WTC11 (cell line): Measurements from ENCODE around the gene RFPL3. TPM values are rescaled to one million over a fixed set of nuclear protein-coding genes. Genes with fewer than 3 reads are reported as not detected.
A peak's percentile ranks its signal among the peaks of the same experiment; 100 is the strongest.
"Not testable (repeated sequence)": the region's sequence is repeated elsewhere in the genome, so short reads cannot be mapped to it uniquely, and the experiment has no call there.

Source experiments
- ATAC-seq: fragments of 200-7000 bp; cut with Tn5 transposase; 2 replicates; pipeline ENCODE4 v1.10.0; 2021; ENCODE audit warnings: mild to moderate bottlenecking, moderate library complexity
- CTCF ChIA-PET: fragments of 300-600 bp; sonication (Branson Sonifier 250); formaldehyde crosslinking; loops from one replicate; lab custom pipeline; 2021; ENCODE audit warnings: antibody characterized with exemption; lab: Charles Lee
- POLR2A ChIA-PET: fragments of 350-600 bp; sonication (Branson Sonifier 250); formaldehyde crosslinking; loops from one replicate; lab custom pipeline; 2021; ENCODE audit warnings: antibody characterized with exemption; lab: Charles Lee
- DNase-seq: peaks from one replicate; pipeline ENCODE4 v3.0.0; 2021; ENCODE audit warnings: low spot score
- H3K27ac Mint-ChIP-seq: 2 replicates; pipeline ENCODE4 v1.8.0; 2021; ENCODE audit warnings: mixed read lengths
- H3K27me3 Mint-ChIP-seq: 2 replicates; pipeline ENCODE4 v1.8.0; 2021; ENCODE audit warnings: low read depth, mild to moderate bottlenecking, moderate library complexity, mixed read lengths
- H3K36me3 Mint-ChIP-seq: 2 replicates; pipeline ENCODE4 v1.8.0; 2021; ENCODE audit warnings: mixed read lengths
- H3K4me1 Mint-ChIP-seq: 2 replicates; pipeline ENCODE4 v1.8.0; 2022; ENCODE audit warnings: mixed read lengths
- H3K4me3 Mint-ChIP-seq: 2 replicates; pipeline ENCODE4 v1.8.0; 2021; ENCODE audit warnings: mild to moderate bottlenecking, moderate library complexity, mixed read lengths
- H3K9me3 Mint-ChIP-seq: 2 replicates; pipeline ENCODE4 v1.8.0; 2021; ENCODE audit warnings: mixed read lengths
- ELF4 ChIP-seq: sonication (generic); formaldehyde crosslinking; IDR thresholded peaks from 2 replicates; pipeline ENCODE4 v1.8.1; 2022; ENCODE audit warnings: low read depth, mild to moderate bottlenecking, moderate library complexity, missing genetic modification reagents
- ESRRA ChIP-seq: sonication (generic); formaldehyde crosslinking; IDR thresholded peaks from 2 replicates; pipeline ENCODE4 v1.8.1; 2022; ENCODE audit warnings: mild to moderate bottlenecking, missing genetic modification reagents, borderline replicate concordance
- ETV6 ChIP-seq: sonication (generic); formaldehyde crosslinking; IDR thresholded peaks from 2 replicates; pipeline ENCODE4 v1.8.1; 2022; ENCODE audit warnings: mild to moderate bottlenecking, missing genetic modification reagents
- FOXJ3 ChIP-seq: sonication (generic); formaldehyde crosslinking; IDR thresholded peaks from 2 replicates; pipeline ENCODE4 v1.9.0; 2021; ENCODE audit warnings: missing genetic modification reagents, mild to moderate bottlenecking, borderline replicate concordance
- FOXP4 ChIP-seq: sonication (generic); formaldehyde crosslinking; IDR thresholded peaks from 2 replicates; pipeline ENCODE4 v1.8.0; 2022; ENCODE audit warnings: mild to moderate bottlenecking, missing genetic modification reagents
- GRHL2 ChIP-seq: fragments of 250-450 bp; sonication (Bioruptor Pico); IDR thresholded peaks from 2 replicates; pipeline ENCODE4 v1.8.0; 2022; ENCODE audit warnings: mild to moderate bottlenecking, moderate library complexity; ENCODE audit not compliant: insufficient replicate concordance, severe bottlenecking
- HMGA2 ChIP-seq: fragments of 250-450 bp; sonication (Bioruptor Pico); IDR thresholded peaks from 2 replicates; pipeline ENCODE4 v1.4.0; 2021; ENCODE audit warnings: mild to moderate bottlenecking, moderate library complexity
- NFATC4 ChIP-seq: fragments of 250-450 bp; sonication (Bioruptor Pico); IDR thresholded peaks from 2 replicates; pipeline ENCODE4 v1.9.0; 2021; ENCODE audit warnings: mild to moderate bottlenecking
- NFYB ChIP-seq: sonication (generic); formaldehyde crosslinking; conservative IDR thresholded peaks from 2 replicates; pipeline ENCODE4 v1.8.0; 2022; ENCODE audit warnings: low read depth, missing genetic modification reagents
- NR3C1 ChIP-seq: sonication (generic); formaldehyde crosslinking; conservative IDR thresholded peaks from 2 replicates; pipeline ENCODE4 v1.8.1; 2023; ENCODE audit warnings: low read depth, mild to moderate bottlenecking, missing genetic modification reagents
- OVOL2 ChIP-seq: fragments of 250-450 bp; sonication (Bioruptor Pico); IDR thresholded peaks from 2 replicates; pipeline ENCODE4 v1.9.0; 2021; ENCODE audit warnings: mild to moderate bottlenecking, borderline replicate concordance
- RORB ChIP-seq: fragments of 250-450 bp; sonication (Bioruptor Pico); IDR thresholded peaks from 2 replicates; pipeline ENCODE4 v1.9.0; 2021; ENCODE audit warnings: mild to moderate bottlenecking
- TEAD1 ChIP-seq: sonication (generic); formaldehyde crosslinking; IDR thresholded peaks from 2 replicates; pipeline ENCODE4 v1.8.0; 2022; ENCODE audit warnings: mild to moderate bottlenecking, missing genetic modification reagents
- TEAD4 ChIP-seq: sonication (generic); formaldehyde crosslinking; IDR thresholded peaks from 2 replicates; pipeline ENCODE4 v1.8.0; 2022; ENCODE audit warnings: mild to moderate bottlenecking, missing genetic modification reagents
- ZNF219 ChIP-seq: sonication (generic); formaldehyde crosslinking; IDR thresholded peaks from 2 replicates; pipeline ENCODE4 v1.8.0; 2023; ENCODE audit warnings: missing genetic modification reagents, mild to moderate bottlenecking, borderline replicate concordance
- total RNA-seq: library from RNA; stranded (reverse); gene quantifications from 3 replicates; pipeline ENCODE4 v1.2.3, GENCODE V29; 2021
- TF ChIP-seq, protein P1 (sequence below): fragments of 250-450 bp; sonication (Bioruptor Pico); conservative IDR thresholded peaks from 2 replicates; pipeline ENCODE4 v1.9.0; 2021; ENCODE audit warnings: mild to moderate bottlenecking
- TF ChIP-seq, protein P2 (sequence below): fragments of 250-450 bp; sonication (Bioruptor Pico); IDR thresholded peaks from 2 replicates; pipeline ENCODE4 v1.9.0; 2021; ENCODE audit warnings: mild to moderate bottlenecking
- TF ChIP-seq, protein P3 (sequence below): sonication (generic); formaldehyde crosslinking; IDR thresholded peaks from 2 replicates; pipeline ENCODE4 v1.8.1; 2023; ENCODE audit warnings: mild to moderate bottlenecking, missing genetic modification reagents, moderate library complexity

RFPL3 gene
- total RNA-seq, 1 experiment from 2014 or later: not detected

DNA sequence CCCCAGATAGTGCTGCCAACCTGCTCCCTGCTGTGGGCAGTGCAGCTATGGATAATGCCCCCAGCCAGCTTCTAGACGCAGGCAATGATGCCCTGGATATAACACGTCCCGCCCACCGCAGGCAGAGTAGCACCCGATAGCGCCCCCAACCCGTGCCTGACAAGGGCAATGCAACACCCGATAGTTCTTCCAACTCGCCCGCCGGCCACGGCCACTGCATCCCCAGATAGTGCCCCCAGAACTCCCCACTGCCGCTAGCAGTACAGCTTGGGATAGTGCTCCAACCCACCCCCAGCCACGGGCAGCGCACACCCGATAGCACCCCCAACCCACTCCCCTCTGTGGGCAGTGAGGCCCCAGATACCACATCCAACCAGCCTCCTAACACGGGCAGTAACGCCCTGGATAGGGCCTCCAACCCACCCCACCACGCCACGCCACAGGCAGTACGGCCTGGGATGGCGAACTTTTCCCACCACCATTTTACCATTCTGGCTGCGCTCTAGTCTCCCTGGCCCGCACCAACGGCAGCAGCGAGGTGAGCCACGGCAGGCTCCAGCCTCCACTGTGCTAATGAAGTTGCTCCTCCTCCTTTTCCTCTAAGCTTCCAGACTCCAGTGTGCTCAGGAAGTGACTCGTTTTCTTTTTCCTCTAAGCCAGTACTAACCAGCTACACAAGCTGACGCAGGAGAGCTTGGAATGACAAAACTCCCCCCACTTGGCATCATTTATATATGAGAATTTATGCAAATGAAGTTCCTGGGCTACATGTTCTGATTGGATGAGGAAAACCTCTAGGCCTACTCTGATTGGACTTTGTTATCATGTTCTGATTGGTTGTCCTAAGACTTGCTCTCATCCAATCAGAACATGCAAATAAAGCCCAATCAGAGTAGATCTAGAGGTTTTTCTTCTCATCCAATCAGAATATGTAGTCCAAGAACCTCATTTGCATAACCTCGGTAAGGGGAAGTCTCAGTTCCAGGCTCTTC lies 3.0 kb upstream of the RFPL3 start:
- peaks cover 29% of the 10 kb centered on the region for H3K4me1 Mint-ChIP-seq
- peaks cover 11% of the 10 kb centered on the region for H3K9me3 Mint-ChIP-seq
- no peaks in the 10 kb centered on the region for H3K36me3 Mint-ChIP-seq
- H3K27me3 Mint-ChIP-seq: no peaks in the 10 kb centered on the region
- H3K4me3 Mint-ChIP-seq: no peak overlapping the region
- TF ChIP-seq, protein P1, sequence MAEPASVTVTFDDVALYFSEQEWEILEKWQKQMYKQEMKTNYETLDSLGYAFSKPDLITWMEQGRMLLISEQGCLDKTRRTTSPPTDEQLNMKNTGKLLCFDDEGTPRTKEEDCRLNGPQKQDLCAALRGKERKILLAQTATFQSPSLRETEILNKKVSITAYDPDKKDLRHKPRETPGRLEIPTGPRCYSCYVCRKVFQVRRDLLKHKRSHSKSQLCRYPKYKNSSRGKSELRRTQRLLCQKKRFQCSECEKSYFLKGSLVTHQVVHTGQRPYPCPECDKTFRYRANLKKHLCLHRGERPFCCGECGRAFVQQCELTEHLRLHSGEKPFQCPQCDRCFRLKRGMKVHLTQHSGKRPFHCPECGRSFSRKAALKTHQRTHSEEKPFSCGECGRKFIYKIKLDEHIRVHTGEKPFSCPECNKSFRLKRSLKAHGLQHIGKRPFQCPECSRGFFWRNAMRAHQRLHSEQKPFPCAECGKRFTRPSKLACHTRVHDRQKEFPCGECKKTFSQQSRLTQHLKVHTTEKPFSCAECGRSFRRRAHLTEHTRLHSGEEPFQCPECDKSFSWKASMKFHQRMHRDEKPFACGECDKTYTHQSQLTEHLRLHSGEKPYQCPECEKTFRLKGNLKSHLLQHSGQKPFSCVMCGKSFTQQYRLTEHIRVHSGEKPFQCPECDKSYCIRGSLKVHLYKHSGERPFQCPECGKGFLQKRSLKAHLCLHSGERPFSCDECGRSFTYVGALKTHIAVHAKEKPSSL: no peak
- TF ChIP-seq NR3C1 (no peak), NFYB (CRISPR knock-in tag) (peak; percentile 54), GRHL2 (CRISPR knock-in tag) (no peak)
- TF ChIP-seq, all 79 proteins: peak for 1
- no peak for DNase-seq
- ATAC-seq: peak; percentile 20; the same call in 1 of the 2 replicates
- POLR2A ChIA-PET: no interaction called here
- CTCF ChIA-PET: interaction anchor here (0.6 to 3.3 kb wide), 4 partner anchors 24 to 154 kb away, joined by 4 to 13 read pairs (median 6); no protein-coding TSS in a partner anchor
- no peak overlapping the region; the same call in 1 of the 2 replicates for H3K27ac Mint-ChIP-seq

- DNase-seq (peak; percentile 42), ATAC-seq (peak; percentile 75)
- TF ChIP-seq RORB (CRISPR knock-in tag) (no peak), FOXP4 (CRISPR knock-in tag) (no peak), ZNF219 (no peak), ETV6 (CRISPR knock-in tag) (no peak), TEAD1 (no peak), TEAD4 (CRISPR knock-in tag) (no peak)
- H3K9me3 Mint-ChIP-seq: peaks cover 11% of the 10 kb centered on the region
- H3K27me3 Mint-ChIP-seq: no peaks in the 10 kb centered on the region
- POLR2A ChIA-PET: no interaction called here
- CTCF ChIA-PET: interaction anchor here (0.6 to 3.3 kb wide), 11 partner anchors 12 to 379 kb away, joined by 3 to 13 read pairs (median 4); partner anchors contain the start of gene RFPL2
- H3K27ac Mint-ChIP-seq: peak overlapping the region; percentile 77; the same call in 1 of the 2 replicates
- no peaks in the 10 kb centered on the region for H3K36me3 Mint-ChIP-seq
- H3K4me1 Mint-ChIP-seq: peaks cover 29% of the 10 kb centered on the region
- H3K4me3 Mint-ChIP-seq: no peak overlapping the region
Observed at GRCh38 chr22:32355760-32356159, 1.9 kb upstream of the RFPL3 start.

GRCh38 chr22:32360096-32360495 lies 2.4 kb downstream of the RFPL3 start:
- H3K4me3 Mint-ChIP-seq, DNase-seq, ATAC-seq, H3K36me3 Mint-ChIP-seq, H3K27ac Mint-ChIP-seq, CTCF ChIA-PET, H3K27me3 Mint-ChIP-seq, POLR2A ChIA-PET, H3K9me3 Mint-ChIP-seq: not testable (repeated sequence)
- peaks cover 21% of the 10 kb centered on the region for H3K4me1 Mint-ChIP-seq

GRCh38 chr22:32361257-32361656 lies 3.6 kb downstream of the RFPL3 start:
- Mint-ChIP-seq H3K4me1 (peaks cover 10% of the 10 kb centered on the region), H3K4me3 (no peak overlapping the region), H3K27ac (no peak overlapping the region), H3K9me3 (no peaks in the 10 kb centered on the region), H3K36me3 (no peaks in the 10 kb centered on the region), H3K27me3 (peaks cover 4% of the 10 kb centered on the region; the same call in 1 of the 2 replicates)
- ChIA-PET POLR2A (no interaction called here), CTCF (no interaction called here)
- TF ChIP-seq OVOL2 (CRISPR knock-in tag): no peak
- no peak for TF ChIP-seq ESRRA (CRISPR knock-in tag)
- TF ChIP-seq FOXJ3 (CRISPR knock-in tag): no peak
- peak; percentile 95 for TF ChIP-seq HMGA2
- TF ChIP-seq, protein P2, sequence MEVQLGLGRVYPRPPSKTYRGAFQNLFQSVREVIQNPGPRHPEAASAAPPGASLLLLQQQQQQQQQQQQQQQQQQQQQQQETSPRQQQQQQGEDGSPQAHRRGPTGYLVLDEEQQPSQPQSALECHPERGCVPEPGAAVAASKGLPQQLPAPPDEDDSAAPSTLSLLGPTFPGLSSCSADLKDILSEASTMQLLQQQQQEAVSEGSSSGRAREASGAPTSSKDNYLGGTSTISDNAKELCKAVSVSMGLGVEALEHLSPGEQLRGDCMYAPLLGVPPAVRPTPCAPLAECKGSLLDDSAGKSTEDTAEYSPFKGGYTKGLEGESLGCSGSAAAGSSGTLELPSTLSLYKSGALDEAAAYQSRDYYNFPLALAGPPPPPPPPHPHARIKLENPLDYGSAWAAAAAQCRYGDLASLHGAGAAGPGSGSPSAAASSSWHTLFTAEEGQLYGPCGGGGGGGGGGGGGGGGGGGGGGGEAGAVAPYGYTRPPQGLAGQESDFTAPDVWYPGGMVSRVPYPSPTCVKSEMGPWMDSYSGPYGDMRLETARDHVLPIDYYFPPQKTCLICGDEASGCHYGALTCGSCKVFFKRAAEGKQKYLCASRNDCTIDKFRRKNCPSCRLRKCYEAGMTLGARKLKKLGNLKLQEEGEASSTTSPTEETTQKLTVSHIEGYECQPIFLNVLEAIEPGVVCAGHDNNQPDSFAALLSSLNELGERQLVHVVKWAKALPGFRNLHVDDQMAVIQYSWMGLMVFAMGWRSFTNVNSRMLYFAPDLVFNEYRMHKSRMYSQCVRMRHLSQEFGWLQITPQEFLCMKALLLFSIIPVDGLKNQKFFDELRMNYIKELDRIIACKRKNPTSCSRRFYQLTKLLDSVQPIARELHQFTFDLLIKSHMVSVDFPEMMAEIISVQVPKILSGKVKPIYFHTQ (CRISPR knock-in tag): no peak
- TF ChIP-seq, protein P3, sequence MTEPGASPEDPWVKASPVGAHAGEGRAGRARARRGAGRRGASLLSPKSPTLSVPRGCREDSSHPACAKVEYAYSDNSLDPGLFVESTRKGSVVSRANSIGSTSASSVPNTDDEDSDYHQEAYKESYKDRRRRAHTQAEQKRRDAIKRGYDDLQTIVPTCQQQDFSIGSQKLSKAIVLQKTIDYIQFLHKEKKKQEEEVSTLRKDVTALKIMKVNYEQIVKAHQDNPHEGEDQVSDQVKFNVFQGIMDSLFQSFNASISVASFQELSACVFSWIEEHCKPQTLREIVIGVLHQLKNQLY: no peak
- no peak for TF ChIP-seq NFATC4 (CRISPR knock-in tag)
- TF ChIP-seq ELF4: no peak
- DNase-seq: no peak
- no peak for ATAC-seq
